OCI-LY3 (cell line): ENCODE results near the gene CD200R1L.

ENCODE experiments used
- H2AFZ ChIP-seq: fragments of 200-600, 300-600 bp; shearing (Covaris generic); 2 replicates; pipeline ENCODE4 v1.6.0; 2014; ENCODE audit warnings: antibody characterized with exemption, low read depth, low read length
- H3K27ac ChIP-seq: fragments of 200-600, 300-600 bp; sonication (generic); 2 replicates; pipeline ENCODE4 v1.5.1; 2014; ENCODE audit warnings: mild to moderate bottlenecking, low read length, moderate library complexity, mixed read lengths
- H3K27me3 ChIP-seq: fragments of 200-600, 300-600 bp; sonication (generic); 2 replicates; pipeline ENCODE4 v1.6.1; 2014; ENCODE audit warnings: low read depth, low read length, mixed read lengths
- H3K36me3 ChIP-seq: fragments of 200-600, 300-600 bp; sonication (generic); replicated peaks from 2 replicates; pipeline ENCODE3; 2014; ENCODE audit warnings: low read depth, low read length, mixed read lengths
- H3K4me1 ChIP-seq: fragments of 300-600, 200-600 bp; sonication (generic); 2 replicates; pipeline ENCODE4 v1.6.1; 2014; ENCODE audit warnings: low read length, mixed read lengths
- H3K4me2 ChIP-seq: fragments of 200-600, 300-600 bp; sonication (generic); 2 replicates; pipeline ENCODE4 v1.6.1; 2014; ENCODE audit warnings: low read length, mixed read lengths
- H3K4me3 ChIP-seq: fragments of 300-600, 200-600 bp; sonication (generic); 2 replicates; pipeline ENCODE4 v1.5.1; 2014; ENCODE audit warnings: antibody characterized with exemption, mild to moderate bottlenecking, low read length, moderate library complexity
- H3K79me2 ChIP-seq: fragments of 300-600, 200-600 bp; shearing (Covaris generic); 2 replicates; pipeline ENCODE4 v1.6.1; 2014; ENCODE audit warnings: mild to moderate bottlenecking, low read length, mixed read lengths
- H3K9ac ChIP-seq: fragments of 300-600, 200-600 bp; shearing (Covaris generic); 2 replicates; pipeline ENCODE4 v1.6.0; 2014; ENCODE audit warnings: mild to moderate bottlenecking, low read length, moderate library complexity
- H3K9me3 ChIP-seq: fragments of 200-600, 300-600 bp; shearing (Covaris generic); 2 replicates; pipeline ENCODE4 v1.6.1; 2014; ENCODE audit warnings: low read length, mixed read lengths; ENCODE audit not compliant: insufficient read depth
- H4K20me1 ChIP-seq: fragments of 200-600, 300-600 bp; sonication (generic); 2 replicates; pipeline ENCODE4 v1.6.1; 2016; ENCODE audit warnings: low read length, mixed read lengths; ENCODE audit not compliant: insufficient read depth
- EZH2phosphoT487 ChIP-seq: fragments of 200-600 bp; shearing (Covaris generic); IDR thresholded peaks from 2 replicates; pipeline ENCODE4 v1.6.1; 2018; ENCODE audit warnings: antibody characterized with exemption, mixed run types, low read depth
- TF ChIP-seq, protein P1 (sequence below): fragments of 200-600, 300-600 bp; sonication (generic); IDR thresholded peaks from 2 replicates; pipeline ENCODE4 v1.5.1; 2014; ENCODE audit warnings: antibody characterized with exemption, low read length, low read depth

Gene CD200R1L

DNA sequence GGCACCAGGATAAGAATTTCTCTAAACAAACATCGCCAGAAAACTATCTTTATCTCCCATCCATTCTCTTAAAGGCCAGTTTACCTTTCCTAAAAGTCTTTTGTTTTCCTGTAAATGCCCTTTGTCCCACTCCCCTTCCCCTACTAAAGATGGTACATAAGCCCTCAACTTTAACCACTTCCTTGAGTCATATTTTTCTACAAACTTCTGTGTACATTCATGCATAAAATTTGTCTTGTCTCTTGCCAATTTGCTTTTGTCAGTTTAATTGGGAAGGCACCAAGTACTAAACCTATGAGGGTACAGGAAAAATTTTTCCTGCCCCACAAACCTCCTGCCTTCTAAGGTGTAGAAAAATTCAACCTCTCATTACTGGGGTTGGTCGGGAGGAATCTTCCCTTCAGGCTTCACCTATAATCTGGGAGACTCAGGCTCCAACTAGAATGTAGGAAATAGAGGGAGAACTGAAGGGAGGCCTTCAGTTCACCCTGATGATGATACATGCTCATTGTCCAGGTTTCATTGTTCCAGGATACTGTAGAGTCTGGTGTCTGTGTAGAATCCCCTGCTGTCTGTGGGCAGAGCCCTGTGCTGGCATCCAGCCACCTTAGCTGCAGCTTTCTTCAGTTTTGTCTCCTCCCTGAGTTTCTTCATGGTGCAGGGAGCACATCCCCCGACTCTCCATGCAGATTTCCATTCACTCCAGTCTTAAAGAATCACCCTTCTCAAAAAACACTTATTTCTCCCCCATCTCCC lies 53.2 kb downstream of the CD200R1L start:
- no peaks in the 10 kb centered on the region for H3K36me3 ChIP-seq
- no peaks in the 10 kb centered on the region for H3K9me3 ChIP-seq
- no peaks in the 10 kb centered on the region for H3K27me3 ChIP-seq
- H3K4me1 ChIP-seq: peaks cover 19% of the 10 kb centered on the region
- no peak overlapping the region for H2AFZ ChIP-seq
- H3K4me3 ChIP-seq: no peak overlapping the region
- no peak overlapping the region for H3K9ac ChIP-seq
- H3K79me2 ChIP-seq: no peaks in the 10 kb centered on the region
- no peak overlapping the region; the same call in 1 of the 2 replicates for H3K4me2 ChIP-seq
- no peak for TF ChIP-seq EZH2phosphoT487
- TF ChIP-seq, protein P1, sequence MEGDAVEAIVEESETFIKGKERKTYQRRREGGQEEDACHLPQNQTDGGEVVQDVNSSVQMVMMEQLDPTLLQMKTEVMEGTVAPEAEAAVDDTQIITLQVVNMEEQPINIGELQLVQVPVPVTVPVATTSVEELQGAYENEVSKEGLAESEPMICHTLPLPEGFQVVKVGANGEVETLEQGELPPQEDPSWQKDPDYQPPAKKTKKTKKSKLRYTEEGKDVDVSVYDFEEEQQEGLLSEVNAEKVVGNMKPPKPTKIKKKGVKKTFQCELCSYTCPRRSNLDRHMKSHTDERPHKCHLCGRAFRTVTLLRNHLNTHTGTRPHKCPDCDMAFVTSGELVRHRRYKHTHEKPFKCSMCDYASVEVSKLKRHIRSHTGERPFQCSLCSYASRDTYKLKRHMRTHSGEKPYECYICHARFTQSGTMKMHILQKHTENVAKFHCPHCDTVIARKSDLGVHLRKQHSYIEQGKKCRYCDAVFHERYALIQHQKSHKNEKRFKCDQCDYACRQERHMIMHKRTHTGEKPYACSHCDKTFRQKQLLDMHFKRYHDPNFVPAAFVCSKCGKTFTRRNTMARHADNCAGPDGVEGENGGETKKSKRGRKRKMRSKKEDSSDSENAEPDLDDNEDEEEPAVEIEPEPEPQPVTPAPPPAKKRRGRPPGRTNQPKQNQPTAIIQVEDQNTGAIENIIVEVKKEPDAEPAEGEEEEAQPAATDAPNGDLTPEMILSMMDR: no peak
- no peak overlapping the region for H3K27ac ChIP-seq
- H4K20me1 ChIP-seq: no peaks in the 10 kb centered on the region

DNA sequence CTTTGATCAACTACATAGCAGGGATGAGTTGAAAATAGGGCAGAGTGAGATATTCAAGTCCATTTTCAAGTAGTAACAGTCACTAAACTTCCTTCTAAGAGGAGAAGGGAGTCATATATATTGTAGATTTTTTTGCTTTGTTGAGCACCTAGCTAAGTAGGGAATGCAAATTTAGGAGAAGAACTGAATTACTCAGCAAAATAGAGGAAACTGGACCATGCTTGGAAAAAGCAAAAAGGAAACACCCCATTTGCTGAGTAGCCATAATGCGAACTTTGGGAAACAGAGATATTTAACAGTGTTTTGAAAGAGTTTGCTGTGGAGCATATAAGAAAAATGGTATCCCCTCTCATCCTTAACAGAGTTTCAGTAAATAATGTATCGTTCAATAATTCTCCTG lies 54.9 kb downstream of the CD200R1L start:
- no peak overlapping the region for H2AFZ ChIP-seq
- H3K9ac ChIP-seq: no peak overlapping the region
- H3K79me2 ChIP-seq: no peaks in the 10 kb centered on the region
- H3K4me3 ChIP-seq: no peak overlapping the region
- no peaks in the 10 kb centered on the region for H4K20me1 ChIP-seq
- H3K4me2 ChIP-seq: no peak overlapping the region
- TF ChIP-seq, protein P1: no peak
- no peak for TF ChIP-seq EZH2phosphoT487
- H3K9me3 ChIP-seq: peaks cover 15% of the 10 kb centered on the region
- H3K27me3 ChIP-seq: no peaks in the 10 kb centered on the region
- no peaks in the 10 kb centered on the region for H3K36me3 ChIP-seq
- H3K4me1 ChIP-seq: peaks cover 19% of the 10 kb centered on the region
- no peak overlapping the region for H3K27ac ChIP-seq

DNA sequence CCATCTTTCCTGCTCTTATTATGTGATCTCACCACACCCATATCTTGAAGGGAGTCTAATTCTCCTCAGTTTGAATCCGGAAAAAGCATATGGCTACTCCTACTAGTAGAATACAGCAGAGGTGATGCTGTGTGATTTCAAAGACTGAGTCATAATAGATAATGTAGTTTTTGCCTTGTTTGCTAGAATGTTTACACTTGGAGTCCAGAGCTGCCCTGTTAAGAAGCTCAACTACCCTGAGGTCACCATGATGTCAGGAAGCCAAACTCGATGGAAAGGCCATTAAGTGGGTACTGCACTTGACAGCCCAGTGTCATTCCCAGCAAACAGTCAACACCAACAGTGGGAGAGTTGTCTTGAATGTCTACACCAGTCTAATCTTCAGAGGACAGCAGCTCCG lies 56.9 kb downstream of the CD200R1L start:
- no peaks in the 10 kb centered on the region for H4K20me1 ChIP-seq
- no peak overlapping the region for H3K9ac ChIP-seq
- no peak for TF ChIP-seq EZH2phosphoT487
- TF ChIP-seq, protein P1: no peak
- H3K4me3 ChIP-seq: no peak overlapping the region
- H3K4me1 ChIP-seq: peaks cover 18% of the 10 kb centered on the region
- no peak overlapping the region for H3K27ac ChIP-seq
- no peaks in the 10 kb centered on the region for H3K27me3 ChIP-seq
- no peaks in the 10 kb centered on the region for H3K36me3 ChIP-seq
- peaks cover 18% of the 10 kb centered on the region for H3K9me3 ChIP-seq
- no peak overlapping the region for H2AFZ ChIP-seq
- H3K79me2 ChIP-seq: no peaks in the 10 kb centered on the region
- H3K4me2 ChIP-seq: no peak overlapping the region

DNA sequence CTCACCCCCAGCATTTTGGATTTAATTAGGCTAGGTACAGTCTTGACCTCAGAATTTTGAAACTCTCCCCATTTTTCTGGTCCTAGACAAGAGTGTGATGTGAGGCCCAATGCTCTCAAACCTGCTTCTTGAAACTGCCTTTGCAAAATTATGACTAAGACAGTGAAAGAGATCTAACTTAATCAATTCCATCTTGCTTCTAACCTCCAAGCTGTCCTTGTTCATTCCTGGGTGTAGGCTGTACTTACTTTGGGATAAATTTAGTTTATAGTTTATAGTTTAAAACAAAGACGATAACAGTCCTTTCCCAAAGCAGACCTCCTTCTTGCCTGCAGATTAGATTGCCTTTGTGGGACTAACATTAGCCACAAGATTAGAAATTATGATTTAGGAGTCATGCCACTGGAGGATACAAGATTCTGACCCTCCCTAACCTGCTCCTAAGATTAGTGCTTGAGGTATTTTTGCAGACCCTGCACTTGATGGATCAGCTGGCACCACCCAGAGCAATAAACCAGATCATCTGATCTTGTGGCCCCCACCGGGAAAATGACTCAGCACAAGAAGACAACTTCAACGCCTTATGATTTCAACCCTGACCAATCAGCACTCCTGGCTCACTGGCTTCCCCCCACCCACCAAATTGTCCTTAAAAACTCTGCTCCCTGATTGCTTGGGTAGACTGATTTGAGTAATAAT lies 59.6 kb downstream of the CD200R1L start:
- peaks cover 12% of the 10 kb centered on the region for H3K4me1 ChIP-seq

More for the DNA sequence above, 59.6 kb downstream of the CD200R1L start:
- Histone ChIP-seq H3K79me2 (no peaks in the 10 kb centered on the region), H3K36me3 (no peaks in the 10 kb centered on the region), H4K20me1 (no peaks in the 10 kb centered on the region), H3K4me2 (no peak overlapping the region), H2AFZ (no peak overlapping the region), H3K27ac (no peak overlapping the region), H3K9me3 (peaks cover 18% of the 10 kb centered on the region), H3K4me3 (no peak overlapping the region), H3K9ac (no peak overlapping the region), H3K27me3 (no peaks in the 10 kb centered on the region)
- no peak for TF ChIP-seq EZH2phosphoT487
- TF ChIP-seq, protein P1: no peak
